HL-60 (cell line): ENCODE results near the gene SKIC8.

Experiments
- DNase-seq, 2 experiments: peaks; one replicate each; pipeline ENCODE4 v3.0.0-alpha.2; 2010 to 2020; ENCODE audit warnings: low read depth in 1 of 2, low spot score in 1 of 2
- H3K27ac ChIP-seq: fragments of 250-450 bp; sonication (Bioruptor Pico); replicated peaks from 2 replicates; pipeline ENCODE4 v1.5.1; 2020; ENCODE audit warnings: mild to moderate bottlenecking, moderate library complexity
- H3K27me3 ChIP-seq: fragments of 250-450 bp; sonication (Bioruptor Pico); 2 replicates; pipeline ENCODE4 v1.5.1; 2021; ENCODE audit warnings: mild to moderate bottlenecking, moderate library complexity; ENCODE audit not compliant: insufficient read depth, poor library complexity, severe bottlenecking
- H3K4me3 ChIP-seq: replicated peaks from 2 replicates; pipeline ENCODE4 v1.5.1; 2011; ENCODE audit warnings: mild to moderate bottlenecking, control low read depth, low read length; ENCODE audit not compliant: insufficient read depth
- GABPA ChIP-seq: IDR thresholded peaks from 2 replicates; pipeline ENCODE4 v1.6.1; 2012; ENCODE audit warnings: low read depth
- POLR2AphosphoS5 ChIP-seq: IDR thresholded peaks from 2 replicates; pipeline ENCODE4 v1.6.1; 2012; ENCODE audit warnings: low read depth
- SPI1 ChIP-seq: IDR thresholded peaks from 2 replicates; pipeline ENCODE4 v1.6.1; 2012; ENCODE audit warnings: low read depth, mild to moderate bottlenecking, borderline replicate concordance
- TF ChIP-seq, protein P1 (sequence below): IDR thresholded peaks from one replicate; pipeline ENCODE4 v1.5.1; 2011; ENCODE audit warnings: low read length, control low read depth, inconsistent platforms; ENCODE audit not compliant: insufficient read depth
- TF ChIP-seq, protein P2 (sequence below): IDR thresholded peaks from 2 replicates; pipeline ENCODE4 v1.6.1; 2012; ENCODE audit warnings: low read depth; ENCODE audit not compliant: insufficient replicate concordance

The SKIC8 gene

DNA sequence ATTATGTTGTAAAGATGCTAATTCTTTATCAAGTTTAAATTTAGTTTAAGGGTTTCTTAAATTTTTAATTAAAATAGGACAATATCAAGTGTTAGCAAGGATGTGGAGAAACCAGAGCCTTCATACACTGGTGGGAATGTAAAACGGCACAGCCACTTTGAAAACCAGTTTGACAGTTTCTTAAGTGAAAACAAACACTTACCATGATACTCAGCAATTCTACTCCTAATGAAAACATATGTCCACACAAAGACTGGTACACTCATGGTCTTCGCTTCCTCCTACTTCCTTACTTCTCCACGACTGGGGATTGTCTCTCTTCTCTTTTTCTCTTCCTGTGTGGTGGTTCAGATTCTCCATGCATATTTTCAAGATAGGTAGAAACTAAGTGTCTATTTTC lies 9.2 kb downstream of the SKIC8 start:
- H3K27ac ChIP-seq, result no peak overlapping the region
- no peak for DNase-seq
- H3K27me3 ChIP-seq, result no peaks in the 10 kb centered on the region
- TF ChIP-seq, protein P1, sequence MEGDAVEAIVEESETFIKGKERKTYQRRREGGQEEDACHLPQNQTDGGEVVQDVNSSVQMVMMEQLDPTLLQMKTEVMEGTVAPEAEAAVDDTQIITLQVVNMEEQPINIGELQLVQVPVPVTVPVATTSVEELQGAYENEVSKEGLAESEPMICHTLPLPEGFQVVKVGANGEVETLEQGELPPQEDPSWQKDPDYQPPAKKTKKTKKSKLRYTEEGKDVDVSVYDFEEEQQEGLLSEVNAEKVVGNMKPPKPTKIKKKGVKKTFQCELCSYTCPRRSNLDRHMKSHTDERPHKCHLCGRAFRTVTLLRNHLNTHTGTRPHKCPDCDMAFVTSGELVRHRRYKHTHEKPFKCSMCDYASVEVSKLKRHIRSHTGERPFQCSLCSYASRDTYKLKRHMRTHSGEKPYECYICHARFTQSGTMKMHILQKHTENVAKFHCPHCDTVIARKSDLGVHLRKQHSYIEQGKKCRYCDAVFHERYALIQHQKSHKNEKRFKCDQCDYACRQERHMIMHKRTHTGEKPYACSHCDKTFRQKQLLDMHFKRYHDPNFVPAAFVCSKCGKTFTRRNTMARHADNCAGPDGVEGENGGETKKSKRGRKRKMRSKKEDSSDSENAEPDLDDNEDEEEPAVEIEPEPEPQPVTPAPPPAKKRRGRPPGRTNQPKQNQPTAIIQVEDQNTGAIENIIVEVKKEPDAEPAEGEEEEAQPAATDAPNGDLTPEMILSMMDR, result no peak
- TF ChIP-seq GABPA (no peak), POLR2AphosphoS5 (no peak), SPI1 (no peak)
- TF ChIP-seq, protein P2, sequence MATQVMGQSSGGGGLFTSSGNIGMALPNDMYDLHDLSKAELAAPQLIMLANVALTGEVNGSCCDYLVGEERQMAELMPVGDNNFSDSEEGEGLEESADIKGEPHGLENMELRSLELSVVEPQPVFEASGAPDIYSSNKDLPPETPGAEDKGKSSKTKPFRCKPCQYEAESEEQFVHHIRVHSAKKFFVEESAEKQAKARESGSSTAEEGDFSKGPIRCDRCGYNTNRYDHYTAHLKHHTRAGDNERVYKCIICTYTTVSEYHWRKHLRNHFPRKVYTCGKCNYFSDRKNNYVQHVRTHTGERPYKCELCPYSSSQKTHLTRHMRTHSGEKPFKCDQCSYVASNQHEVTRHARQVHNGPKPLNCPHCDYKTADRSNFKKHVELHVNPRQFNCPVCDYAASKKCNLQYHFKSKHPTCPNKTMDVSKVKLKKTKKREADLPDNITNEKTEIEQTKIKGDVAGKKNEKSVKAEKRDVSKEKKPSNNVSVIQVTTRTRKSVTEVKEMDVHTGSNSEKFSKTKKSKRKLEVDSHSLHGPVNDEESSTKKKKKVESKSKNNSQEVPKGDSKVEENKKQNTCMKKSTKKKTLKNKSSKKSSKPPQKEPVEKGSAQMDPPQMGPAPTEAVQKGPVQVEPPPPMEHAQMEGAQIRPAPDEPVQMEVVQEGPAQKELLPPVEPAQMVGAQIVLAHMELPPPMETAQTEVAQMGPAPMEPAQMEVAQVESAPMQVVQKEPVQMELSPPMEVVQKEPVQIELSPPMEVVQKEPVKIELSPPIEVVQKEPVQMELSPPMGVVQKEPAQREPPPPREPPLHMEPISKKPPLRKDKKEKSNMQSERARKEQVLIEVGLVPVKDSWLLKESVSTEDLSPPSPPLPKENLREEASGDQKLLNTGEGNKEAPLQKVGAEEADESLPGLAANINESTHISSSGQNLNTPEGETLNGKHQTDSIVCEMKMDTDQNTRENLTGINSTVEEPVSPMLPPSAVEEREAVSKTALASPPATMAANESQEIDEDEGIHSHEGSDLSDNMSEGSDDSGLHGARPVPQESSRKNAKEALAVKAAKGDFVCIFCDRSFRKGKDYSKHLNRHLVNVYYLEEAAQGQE, result no peak
- H3K4me3 ChIP-seq, result no peak overlapping the region

DNA sequence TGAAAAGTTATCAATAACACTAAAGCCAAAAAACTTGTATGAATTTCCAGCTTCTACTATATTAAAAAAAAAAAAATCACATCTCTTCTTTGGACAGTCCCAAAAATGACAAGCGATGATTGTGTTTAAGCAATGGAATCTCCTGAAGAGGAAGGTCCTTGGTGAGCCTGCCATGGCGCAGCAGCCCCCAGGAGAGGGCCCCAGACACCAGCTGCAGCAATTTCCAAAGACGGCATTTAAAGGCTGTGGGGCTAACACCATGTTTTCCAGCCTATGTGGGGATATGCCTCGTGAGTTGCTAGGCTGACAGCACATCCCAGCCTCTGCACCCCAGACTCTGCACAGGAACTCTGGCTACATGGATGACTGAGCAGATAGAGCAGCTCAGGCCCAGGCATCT lies 14.7 kb downstream of the SKIC8 start:
- H3K27ac ChIP-seq, result no peak overlapping the region
- no peak for DNase-seq
- no peak overlapping the region for H3K4me3 ChIP-seq
- no peak for TF ChIP-seq POLR2AphosphoS5
- TF ChIP-seq, protein P2, result no peak
- no peak for TF ChIP-seq SPI1
- TF ChIP-seq GABPA, result no peak
- TF ChIP-seq, protein P1, result no peak
- H3K27me3 ChIP-seq, result no peaks in the 10 kb centered on the region

DNA sequence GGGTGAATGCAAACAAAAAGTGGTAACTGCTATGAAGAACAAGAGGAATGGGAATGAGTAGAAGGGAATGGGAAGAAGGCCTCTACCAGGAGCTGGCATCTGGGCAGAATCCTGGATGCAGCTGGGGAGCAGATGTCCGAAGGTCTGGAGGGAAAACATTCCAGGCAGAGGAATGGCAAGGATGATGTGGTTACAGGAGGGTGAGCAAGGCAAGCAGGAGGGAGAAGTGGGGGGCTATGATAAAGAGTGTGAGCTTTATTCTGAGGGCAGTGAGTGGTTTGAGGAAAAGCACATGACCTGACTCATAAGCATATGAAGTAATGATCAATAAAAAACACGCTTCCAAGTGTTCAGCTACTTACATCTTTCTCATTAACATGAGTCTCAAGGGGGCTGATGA lies 17.1 kb downstream of the SKIC8 start:
- DNase-seq, result no peak
- Histone ChIP-seq H3K27ac (no peak overlapping the region), H3K27me3 (no peaks in the 10 kb centered on the region), H3K4me3 (no peak overlapping the region)
- TF ChIP-seq, protein P2, result no peak
- TF ChIP-seq, protein P1, result no peak
- TF ChIP-seq GABPA, result no peak
- no peak for TF ChIP-seq SPI1
- TF ChIP-seq POLR2AphosphoS5, result no peak
